Activated CD8-positive, alpha-beta T cell treated with anti-CD3 and anti-CD28 coated beads, Interleukin-2, amount 10 ng/mL, durations not matched to agents 7 days and 5 days (primary cell): Measurements from ENCODE around the gene LYZL4. TPM values are rescaled to one million over a fixed set of nuclear protein-coding genes. Genes with fewer than 3 reads are reported as not detected.

Experiments
- ATAC-seq: fragments of 150-1000 bp; cut with Tn5 transposase; one replicate; pipeline ENCODE4 v1.10.0; 2021; ENCODE audit warnings: moderate library complexity
- CTCF ChIA-PET: fragments of 350-600 bp; sonication (Branson Sonifier 250); formaldehyde crosslinking; loops from one replicate; lab custom pipeline; 2021; ENCODE audit warnings: antibody characterized with exemption; lab: Charles Lee
- POLR2A ChIA-PET: fragments of 350-600 bp; sonication (Branson Sonifier 250); formaldehyde crosslinking; loops from one replicate; lab custom pipeline; 2021; ENCODE audit warnings: antibody characterized with exemption; lab: Charles Lee
- DNase-seq: peaks from one replicate; pipeline ENCODE4 v3.0.0-alpha.2; 2020
- H3K27ac Mint-ChIP-seq: one replicate; pipeline ENCODE4 v1.8.0; 2021; ENCODE audit warnings: mild to moderate bottlenecking, mixed read lengths
- H3K27me3 Mint-ChIP-seq: one replicate; pipeline ENCODE4 v1.8.0; 2021; ENCODE audit warnings: low read depth, mixed read lengths
- H3K36me3 Mint-ChIP-seq: one replicate; pipeline ENCODE4 v1.8.0; 2021; ENCODE audit warnings: low read depth, mixed read lengths
- H3K4me1 Mint-ChIP-seq: one replicate; pipeline ENCODE4 v1.8.0; 2021; ENCODE audit warnings: low read depth, mixed read lengths
- H3K4me3 Mint-ChIP-seq: one replicate; pipeline ENCODE4 v1.8.0; 2021; ENCODE audit warnings: mild to moderate bottlenecking, mixed read lengths
- H3K9me3 Mint-ChIP-seq: one replicate; pipeline ENCODE4 v1.8.0; 2022; ENCODE audit warnings: mixed read lengths; ENCODE audit not compliant: insufficient read depth
- total RNA-seq, 2 experiments: library from RNA; stranded (reverse); gene quantifications; one replicate each; pipeline ENCODE4 v1.2.3, GENCODE V29; 2021

Gene LYZL4
- total RNA-seq, 2 experiments from 2014 or later, result not detected

DNA sequence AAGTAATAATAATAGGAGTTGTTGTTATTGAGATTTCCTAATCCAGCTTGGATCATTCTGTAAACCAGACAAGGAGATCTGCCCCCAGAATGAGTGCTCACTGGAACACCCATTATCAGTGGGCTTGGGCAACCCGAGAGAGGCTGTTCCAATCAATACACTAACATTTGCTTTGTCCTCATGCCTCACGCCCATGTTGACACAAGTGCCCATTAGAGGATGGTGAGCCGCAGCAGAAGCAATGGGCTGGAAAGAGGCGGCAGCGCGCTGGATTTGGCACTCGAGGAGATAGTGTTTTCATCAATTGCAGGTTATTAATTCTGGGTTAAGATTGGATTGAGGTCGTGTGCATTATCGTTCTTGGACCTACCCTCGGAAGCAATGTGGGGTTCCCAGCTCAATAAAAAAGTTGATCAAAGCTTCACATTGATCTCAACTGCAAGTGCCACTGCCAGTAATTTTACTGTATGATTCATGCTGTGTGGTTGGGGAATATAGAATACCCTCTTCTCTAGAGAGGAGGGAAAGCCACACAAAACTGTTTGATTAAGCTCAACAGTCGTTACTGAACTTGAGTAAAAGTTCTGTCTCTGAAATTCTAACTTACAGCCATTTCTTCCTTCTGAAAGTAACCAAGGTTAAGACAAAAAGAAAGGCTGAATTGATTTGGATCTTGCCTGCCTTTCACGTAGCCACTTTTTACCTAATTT is 15.7 kb downstream of the LYZL4 start:
- no peak overlapping the region for H3K4me3 Mint-ChIP-seq
- DNase-seq, result no peak
- POLR2A ChIA-PET, result no interaction called here
- no peak for ATAC-seq
- no peaks in the 10 kb centered on the region for H3K36me3 Mint-ChIP-seq
- H3K9me3 Mint-ChIP-seq, result no peaks in the 10 kb centered on the region
- H3K27me3 Mint-ChIP-seq, result no peaks in the 10 kb centered on the region
- H3K4me1 Mint-ChIP-seq, result no peaks in the 10 kb centered on the region
- CTCF ChIA-PET, result interaction anchor here (0.7 to 1.8 kb wide), 2 partner anchors 146 to 148 kb away, joined by 3 to 5 read pairs; no protein-coding TSS in a partner anchor
- no peak overlapping the region for H3K27ac Mint-ChIP-seq

DNA sequence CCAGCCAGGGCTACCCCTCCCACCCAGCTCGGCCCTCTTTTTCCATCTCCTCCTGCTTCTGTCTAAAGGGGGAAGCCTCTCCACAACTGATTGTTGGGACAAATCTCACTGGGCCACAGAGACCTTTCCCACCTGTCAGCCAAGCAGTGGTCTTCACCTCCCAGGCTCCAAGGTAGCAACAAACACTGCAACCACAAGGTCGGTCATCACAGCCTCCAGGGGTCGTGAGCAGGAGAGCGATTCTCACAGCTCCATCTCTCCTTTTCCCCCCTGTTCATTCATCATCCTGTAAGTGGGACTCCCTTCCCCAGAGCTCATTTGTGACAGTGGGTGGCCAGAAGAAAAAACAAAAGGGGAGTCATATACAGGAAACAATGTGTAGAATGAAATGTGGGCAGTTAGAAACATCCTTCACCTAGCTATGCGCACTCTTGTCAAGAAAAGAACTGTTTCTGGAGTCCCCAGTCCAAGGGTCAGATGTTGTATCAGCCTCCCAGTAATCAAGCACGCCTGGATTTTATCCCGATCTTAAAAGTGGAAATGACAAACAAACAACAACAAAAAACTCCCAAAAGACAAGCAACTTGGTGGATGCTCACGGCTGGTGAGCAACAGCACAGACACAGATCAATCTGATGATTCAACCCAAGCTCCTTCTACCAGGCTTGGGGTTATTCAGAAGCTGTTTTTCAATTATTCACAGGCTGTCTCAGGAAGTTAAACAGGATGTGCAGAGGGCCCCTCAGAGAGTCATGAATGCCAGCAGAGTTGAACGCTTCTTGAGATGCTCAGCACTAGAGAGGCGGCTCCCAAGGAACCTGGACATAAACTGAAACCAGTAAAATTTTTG is 22.4 kb downstream of the LYZL4 start:
- Mint-ChIP-seq H3K36me3 (no peaks in the 10 kb centered on the region), H3K9me3 (no peaks in the 10 kb centered on the region), H3K27ac (peak overlapping the region; percentile 87), H3K4me3 (peak overlapping the region; percentile 9), H3K4me1 (peaks cover 18% of the 10 kb centered on the region), H3K27me3 (peaks cover 3% of the 10 kb centered on the region)
- ChIA-PET POLR2A (interaction anchor here (0.6 to 1.6 kb wide), 5 partner anchors 10 to 714 kb away, joined by 3 to 4 read pairs (median 3); no protein-coding TSS in a partner anchor), CTCF (interaction anchor here (0.8 to 2.3 kb wide), 7 partner anchors 9 to 198 kb away, joined by 3 to 10 read pairs (median 3); no protein-coding TSS in a partner anchor)
- DNase-seq (peak; percentile 35), ATAC-seq (peak; percentile 79)

DNA sequence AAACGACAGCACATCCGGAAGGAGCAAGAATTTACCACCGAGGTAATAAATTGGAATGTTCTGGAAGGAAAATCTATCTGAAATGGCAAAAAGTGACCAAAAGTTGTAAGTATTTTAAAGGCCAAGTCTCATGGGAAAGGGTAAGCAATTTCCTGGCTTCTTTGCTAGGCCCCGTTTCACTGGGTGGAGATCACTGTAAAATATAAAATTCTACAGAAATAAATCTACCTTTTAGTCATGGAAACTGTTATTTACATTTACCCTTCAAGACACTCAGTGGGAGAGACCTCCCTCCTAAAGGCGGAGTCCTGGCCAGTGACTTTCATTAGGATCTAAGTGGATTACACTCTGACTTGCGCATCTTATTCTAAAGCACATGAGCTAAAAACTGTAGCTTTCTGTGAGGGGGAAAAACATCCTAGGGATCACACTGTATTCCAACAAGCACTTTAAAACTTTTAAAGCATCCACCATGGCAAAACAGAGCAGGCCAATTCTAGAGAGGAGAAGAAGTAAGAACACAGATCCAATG is 28.8 kb downstream of the LYZL4 start:
- H3K9me3 Mint-ChIP-seq, result no peaks in the 10 kb centered on the region
- CTCF ChIA-PET, result no interaction called here
- POLR2A ChIA-PET, result no interaction called here
- DNase-seq (no peak), ATAC-seq (no peak)
- H3K4me1 Mint-ChIP-seq, result no peaks in the 10 kb centered on the region
- no peaks in the 10 kb centered on the region for H3K36me3 Mint-ChIP-seq
- H3K27me3 Mint-ChIP-seq, result peaks cover 3% of the 10 kb centered on the region
- H3K4me3 Mint-ChIP-seq, result no peak overlapping the region
- H3K27ac Mint-ChIP-seq, result no peak overlapping the region

DNA sequence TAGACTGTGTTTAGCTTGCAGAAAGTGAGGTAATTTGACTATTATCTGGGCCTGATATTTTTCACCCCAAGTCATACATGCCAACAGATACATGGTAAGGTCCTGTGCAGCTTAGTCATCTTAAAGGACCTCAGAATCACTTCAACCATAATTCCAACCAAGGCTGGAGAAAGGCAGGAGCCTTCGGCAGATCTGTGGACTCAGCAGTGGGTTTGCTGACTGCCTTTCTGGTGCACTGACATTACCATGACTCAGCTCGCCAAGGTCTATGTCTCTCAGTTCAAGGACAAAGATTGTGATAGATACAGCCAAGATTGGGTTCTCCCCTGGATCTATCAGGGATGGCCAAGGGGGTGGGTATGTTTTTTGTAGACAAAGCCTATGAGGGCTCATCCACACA is 32.7 kb downstream of the LYZL4 start:
- DNase-seq, result no peak
- no peak for ATAC-seq
- ChIA-PET CTCF (no interaction called here), POLR2A (no interaction called here)
- Mint-ChIP-seq H3K36me3 (no peaks in the 10 kb centered on the region), H3K4me1 (no peaks in the 10 kb centered on the region), H3K9me3 (no peaks in the 10 kb centered on the region), H3K27ac (no peak overlapping the region), H3K4me3 (no peak overlapping the region), H3K27me3 (peaks cover 3% of the 10 kb centered on the region)

DNA sequence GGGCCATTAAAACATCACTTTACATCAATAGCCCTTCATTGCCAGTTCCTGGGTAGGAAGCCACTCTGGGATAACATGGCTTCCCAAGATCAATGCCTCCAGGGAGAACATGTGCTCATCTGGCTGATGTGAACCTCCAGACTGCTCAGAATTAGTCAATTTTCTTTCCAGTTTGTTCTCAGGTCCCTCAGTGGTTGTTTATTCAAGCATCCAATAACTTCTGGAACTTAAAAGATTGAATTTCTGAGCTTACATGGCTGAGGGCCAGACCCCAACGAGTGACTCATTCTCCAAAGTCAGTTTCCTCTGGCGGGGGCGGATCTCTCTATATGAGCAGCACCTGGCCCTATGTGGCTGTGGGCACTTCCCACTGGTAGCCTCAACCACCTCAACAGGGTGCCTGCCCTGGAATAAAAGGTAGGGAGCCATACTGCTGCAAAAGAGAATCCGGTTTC is 34.0 kb downstream of the LYZL4 start:
- DNase-seq (no peak), ATAC-seq (no peak)
- ChIA-PET CTCF (no interaction called here), POLR2A (interaction anchor here (0.6 kb wide), 1 partner anchor 115 kb away, joined by 3 read pairs; no protein-coding TSS in a partner anchor)
- Mint-ChIP-seq H3K4me3 (no peak overlapping the region), H3K36me3 (no peaks in the 10 kb centered on the region), H3K27me3 (peaks cover 3% of the 10 kb centered on the region), H3K9me3 (no peaks in the 10 kb centered on the region), H3K27ac (no peak overlapping the region), H3K4me1 (no peaks in the 10 kb centered on the region)

DNA sequence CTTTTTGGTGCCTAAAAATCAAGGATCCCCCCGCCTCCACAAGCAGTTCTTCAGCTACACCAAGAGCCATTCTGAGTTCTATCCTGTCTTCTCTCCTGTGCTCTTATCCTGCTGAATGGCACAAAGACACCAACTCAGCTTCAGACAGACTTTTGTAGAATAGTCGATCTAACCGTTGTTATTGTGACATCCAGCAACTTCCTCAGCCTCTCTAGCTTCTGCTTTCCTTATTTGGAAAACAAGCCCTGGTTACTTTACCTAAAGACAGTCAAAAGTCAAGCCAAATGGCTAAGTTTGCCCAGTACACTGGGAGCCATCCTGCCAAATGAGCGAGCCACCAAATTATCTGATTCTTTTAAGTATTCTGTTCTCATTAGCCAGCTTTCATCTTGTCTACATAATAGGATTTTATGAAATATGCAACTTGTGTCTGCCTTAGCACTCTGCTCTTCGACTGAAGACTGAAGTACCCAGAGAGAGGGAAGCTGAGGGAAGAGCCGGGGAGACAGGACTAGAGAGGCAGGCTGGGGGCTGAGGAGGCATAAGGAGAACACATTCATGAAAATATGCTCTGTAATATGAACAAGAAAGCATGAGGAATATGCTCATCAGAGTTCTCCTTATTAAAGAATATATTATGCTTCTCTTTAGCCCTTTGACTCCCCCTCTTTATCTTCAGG is 35.1 kb downstream of the LYZL4 start:
- Mint-ChIP-seq H3K27me3 (peaks cover 3% of the 10 kb centered on the region), H3K4me3 (no peak overlapping the region), H3K4me1 (no peaks in the 10 kb centered on the region), H3K9me3 (no peaks in the 10 kb centered on the region), H3K27ac (no peak overlapping the region), H3K36me3 (no peaks in the 10 kb centered on the region)
- no peak for DNase-seq
- ChIA-PET POLR2A (no interaction called here), CTCF (no interaction called here)
- ATAC-seq, result no peak

DNA sequence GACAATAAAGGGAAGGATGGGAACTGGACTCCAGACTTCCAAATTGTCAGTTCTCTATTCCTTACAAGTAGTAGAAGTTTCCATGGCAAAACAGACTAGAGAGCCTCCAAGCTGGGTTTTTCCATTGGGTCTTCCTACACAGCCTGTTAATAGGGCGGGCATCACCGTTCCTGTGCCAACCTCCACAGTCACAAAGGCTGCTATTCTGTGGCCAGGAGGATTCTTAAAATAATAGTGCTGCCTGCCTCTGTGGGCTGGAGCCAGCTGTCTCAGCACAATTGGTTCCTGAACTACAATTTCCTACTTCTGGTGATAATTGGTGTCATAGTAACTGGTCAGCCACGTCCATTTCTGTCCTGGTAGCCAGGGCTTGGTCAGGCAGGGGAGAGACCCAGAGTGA is 38.6 kb downstream of the LYZL4 start:
- Mint-ChIP-seq H3K27ac (no peak overlapping the region), H3K4me3 (no peak overlapping the region), H3K4me1 (no peaks in the 10 kb centered on the region), H3K36me3 (no peaks in the 10 kb centered on the region), H3K9me3 (no peaks in the 10 kb centered on the region), H3K27me3 (peaks cover 3% of the 10 kb centered on the region)
- ATAC-seq, result no peak
- ChIA-PET POLR2A (no interaction called here), CTCF (no interaction called here)
- DNase-seq, result no peak

DNA sequence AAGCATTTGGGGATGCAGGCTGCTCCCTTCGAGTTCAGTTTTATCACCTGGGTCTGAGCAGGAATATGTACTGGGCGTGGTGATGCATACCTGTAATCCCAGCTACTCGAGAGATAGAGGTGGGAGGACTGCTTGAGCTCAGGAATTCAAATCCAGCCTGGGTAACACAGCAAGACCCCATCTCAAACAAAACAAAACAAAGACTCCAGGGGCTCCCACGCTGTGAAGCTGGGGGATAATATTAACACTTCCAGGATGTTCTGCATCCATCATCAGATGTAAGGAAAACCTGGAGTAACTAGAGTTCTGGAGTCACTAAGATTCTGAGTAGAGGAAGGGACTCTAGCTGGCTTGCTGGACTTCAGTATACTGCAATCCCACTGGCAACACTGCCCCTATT is 40.6 kb downstream of the LYZL4 start:
- no peak overlapping the region for H3K27ac Mint-ChIP-seq
- ChIA-PET CTCF (no interaction called here), POLR2A (no interaction called here)
- ATAC-seq (no peak), DNase-seq (no peak)
- no peaks in the 10 kb centered on the region for H3K36me3 Mint-ChIP-seq
- no peak overlapping the region for H3K4me3 Mint-ChIP-seq
- H3K27me3 Mint-ChIP-seq, result peaks cover 3% of the 10 kb centered on the region
- no peaks in the 10 kb centered on the region for H3K4me1 Mint-ChIP-seq
- no peaks in the 10 kb centered on the region for H3K9me3 Mint-ChIP-seq

DNA sequence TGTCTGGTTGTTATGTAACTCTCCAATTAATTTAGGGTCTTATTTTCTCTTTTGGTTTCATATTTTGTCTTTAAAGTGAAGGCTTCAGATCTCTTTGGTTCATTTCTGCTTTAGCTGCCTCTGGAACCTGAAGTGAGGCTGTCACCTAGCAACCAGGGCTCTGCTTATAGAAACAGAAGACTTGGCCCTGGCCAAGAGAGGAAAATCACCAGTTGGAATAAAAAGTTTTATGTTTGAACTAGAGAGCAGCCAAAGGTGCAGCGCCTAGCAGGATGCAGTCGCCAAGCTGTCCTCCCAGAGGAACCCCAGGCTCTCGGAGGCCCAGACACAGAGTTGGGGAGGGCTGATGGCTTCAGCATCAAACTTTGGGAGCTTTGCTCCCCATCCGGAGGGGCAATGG is 41.1 kb downstream of the LYZL4 start:
- CTCF ChIA-PET, result interaction anchor here (1.7 kb wide), 1 partner anchor 13 kb away, joined by 7 read pairs; no protein-coding TSS in a partner anchor
- Mint-ChIP-seq H3K36me3 (no peaks in the 10 kb centered on the region), H3K27me3 (peaks cover 3% of the 10 kb centered on the region), H3K4me3 (no peak overlapping the region), H3K27ac (no peak overlapping the region), H3K4me1 (no peaks in the 10 kb centered on the region), H3K9me3 (no peaks in the 10 kb centered on the region)
- DNase-seq (no peak), ATAC-seq (no peak)
- POLR2A ChIA-PET, result no interaction called here

DNA sequence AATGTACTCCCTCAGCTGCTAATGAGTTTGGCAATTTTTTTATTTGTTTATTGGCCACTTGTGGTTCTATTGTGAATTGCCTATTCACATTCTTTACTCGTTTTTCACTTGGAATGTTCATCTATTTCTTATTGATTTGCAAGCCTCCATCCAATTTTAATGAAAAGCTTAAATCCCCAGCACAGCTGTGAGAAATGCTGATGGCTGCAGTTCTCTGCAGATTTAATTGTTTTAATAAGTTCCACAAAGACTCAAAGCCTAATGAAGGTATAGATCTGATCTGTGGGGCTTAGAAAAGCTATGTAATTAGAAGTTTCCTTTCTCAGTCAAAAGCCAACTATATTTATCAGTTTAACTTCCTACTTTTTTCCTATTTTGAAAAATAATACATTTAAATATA is 41.5 kb downstream of the LYZL4 start:
- H3K9me3 Mint-ChIP-seq, result no peaks in the 10 kb centered on the region
- no peak for DNase-seq
- ATAC-seq, result no peak
- no peak overlapping the region for H3K4me3 Mint-ChIP-seq
- POLR2A ChIA-PET, result no interaction called here
- H3K27me3 Mint-ChIP-seq, result peaks cover 3% of the 10 kb centered on the region
- no peaks in the 10 kb centered on the region for H3K4me1 Mint-ChIP-seq
- no peak overlapping the region for H3K27ac Mint-ChIP-seq
- no peaks in the 10 kb centered on the region for H3K36me3 Mint-ChIP-seq
- CTCF ChIA-PET, result interaction anchor here (1.7 kb wide), 1 partner anchor 13 kb away, joined by 7 read pairs; no protein-coding TSS in a partner anchor

DNA sequence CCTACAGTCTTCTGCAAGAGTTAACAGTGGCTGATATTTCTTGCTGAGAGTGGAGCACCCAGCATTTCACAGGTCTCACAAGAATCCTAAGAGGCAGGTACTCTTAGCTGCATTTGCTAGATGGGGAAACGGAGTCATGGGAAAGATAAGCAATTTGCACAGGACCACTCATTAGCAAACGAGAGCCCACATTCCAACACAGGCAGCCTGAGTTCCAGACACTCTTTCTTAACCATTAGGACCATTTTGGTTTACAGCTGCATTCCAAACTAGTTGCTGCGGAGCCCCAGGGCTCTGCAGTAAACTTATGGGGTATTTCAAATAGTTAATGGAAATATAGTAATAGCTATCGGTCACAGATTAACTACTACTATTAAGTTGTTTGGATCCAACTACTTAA is 42.5 kb downstream of the LYZL4 start:
- ATAC-seq (no peak), DNase-seq (no peak)
- Mint-ChIP-seq H3K9me3 (no peaks in the 10 kb centered on the region), H3K27me3 (no peaks in the 10 kb centered on the region), H3K36me3 (no peaks in the 10 kb centered on the region), H3K4me1 (no peaks in the 10 kb centered on the region), H3K4me3 (no peak overlapping the region), H3K27ac (no peak overlapping the region)
- CTCF ChIA-PET, result interaction anchor here (1.7 kb wide), 1 partner anchor 12 kb away, joined by 7 read pairs; no protein-coding TSS in a partner anchor
- POLR2A ChIA-PET, result no interaction called here
